B cell (primary cell): ENCODE measurements around the gene SLC22A2.

Source experiments
- CTCF ChIP-seq: fragments of 200-600 bp; IDR thresholded peaks from one replicate; pipeline ENCODE4 v1.8.0; 2022; ENCODE audit warnings: antibody characterized with exemption, mild to moderate bottlenecking
- EZH2 ChIP-seq: IDR thresholded peaks from 2 replicates; pipeline ENCODE4 v1.6.1; 2012; ENCODE audit warnings: borderline replicate concordance, low read depth, mild to moderate bottlenecking, moderate library complexity, low read length; ENCODE audit not compliant: insufficient read depth, poor library complexity, severe bottlenecking

- TF ChIP-seq CTCF (no peak), EZH2 (no peak)
Observed at GRCh38 chr6:160194808-160195207, 63.8 kb downstream of the SLC22A2 start.
